Neural progenitor cell (in vitro differentiated cells): ENCODE measurements around the gene MIPEP.
"Not testable (repeated sequence)": the region's sequence is repeated elsewhere in the genome, so short reads cannot be mapped to it uniquely, and the experiment has no call there.

ENCODE experiments used
- EZH2 ChIP-seq: fragments of 200-600 bp; sonication (generic); IDR thresholded peaks from 2 replicates; pipeline ENCODE4 v1.6.1; 2017; ENCODE audit warnings: antibody characterized with exemption, mild to moderate bottlenecking, moderate library complexity
- EZH2phosphoT487 ChIP-seq: fragments of 200-600 bp; sonication (generic); IDR thresholded peaks from 2 replicates; pipeline ENCODE4 v1.6.1; 2017; ENCODE audit warnings: antibody characterized with exemption
- TF ChIP-seq, protein P1 (sequence below): fragments of 200-600 bp; sonication (generic); IDR thresholded peaks from 2 replicates; pipeline ENCODE4 v1.5.1; 2017; ENCODE audit warnings: antibody characterized with exemption, mild to moderate bottlenecking

DNA sequence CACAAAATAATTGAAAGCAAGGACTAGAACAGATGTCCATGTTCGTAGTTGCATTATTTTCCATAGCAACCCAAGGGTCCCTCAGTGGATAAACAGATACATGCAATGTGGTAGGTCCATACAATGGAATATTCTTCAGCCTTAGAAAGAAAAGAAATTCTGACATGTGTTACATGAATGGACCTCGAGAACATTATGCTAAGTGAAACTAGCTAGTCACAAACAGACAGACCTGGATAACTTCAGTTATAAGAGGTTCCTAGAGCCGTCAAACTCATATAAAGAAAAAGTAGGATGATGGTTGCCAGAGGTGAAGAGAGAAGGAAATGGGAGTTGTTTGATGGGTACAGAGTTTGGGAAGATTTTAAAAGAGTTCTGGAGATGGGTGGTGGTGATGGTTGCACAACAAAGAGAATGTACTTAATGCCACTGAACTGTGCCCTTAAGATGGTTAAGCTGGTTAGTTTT lies 8.3 kb upstream of the MIPEP start, which contains the start of gene C1QTNF9B:
- TF ChIP-seq, protein P1, sequence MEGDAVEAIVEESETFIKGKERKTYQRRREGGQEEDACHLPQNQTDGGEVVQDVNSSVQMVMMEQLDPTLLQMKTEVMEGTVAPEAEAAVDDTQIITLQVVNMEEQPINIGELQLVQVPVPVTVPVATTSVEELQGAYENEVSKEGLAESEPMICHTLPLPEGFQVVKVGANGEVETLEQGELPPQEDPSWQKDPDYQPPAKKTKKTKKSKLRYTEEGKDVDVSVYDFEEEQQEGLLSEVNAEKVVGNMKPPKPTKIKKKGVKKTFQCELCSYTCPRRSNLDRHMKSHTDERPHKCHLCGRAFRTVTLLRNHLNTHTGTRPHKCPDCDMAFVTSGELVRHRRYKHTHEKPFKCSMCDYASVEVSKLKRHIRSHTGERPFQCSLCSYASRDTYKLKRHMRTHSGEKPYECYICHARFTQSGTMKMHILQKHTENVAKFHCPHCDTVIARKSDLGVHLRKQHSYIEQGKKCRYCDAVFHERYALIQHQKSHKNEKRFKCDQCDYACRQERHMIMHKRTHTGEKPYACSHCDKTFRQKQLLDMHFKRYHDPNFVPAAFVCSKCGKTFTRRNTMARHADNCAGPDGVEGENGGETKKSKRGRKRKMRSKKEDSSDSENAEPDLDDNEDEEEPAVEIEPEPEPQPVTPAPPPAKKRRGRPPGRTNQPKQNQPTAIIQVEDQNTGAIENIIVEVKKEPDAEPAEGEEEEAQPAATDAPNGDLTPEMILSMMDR, result not testable (repeated sequence)
- TF ChIP-seq EZH2phosphoT487, EZH2: not testable (repeated sequence)
